HUES48 (cell line): ENCODE results near the gene BNIPL.

ENCODE experiments used
- H3K27ac ChIP-seq: one replicate; pipeline ENCODE4 v1.7.0; 2013; ENCODE audit warnings: low read depth, low read length, inconsistent platforms
- H3K27me3 ChIP-seq: 2 replicates; pipeline ENCODE4 v1.6.1; 2013; ENCODE audit warnings: mild to moderate bottlenecking, low read length; ENCODE audit not compliant: control insufficient read depth, insufficient read depth
- H3K36me3 ChIP-seq: 2 replicates; pipeline ENCODE4 v1.6.1; 2013; ENCODE audit warnings: low read length; ENCODE audit not compliant: control insufficient read depth, insufficient read depth
- H3K4me1 ChIP-seq: 2 replicates; pipeline ENCODE4 v1.6.1; 2013; ENCODE audit warnings: mild to moderate bottlenecking, low read length; ENCODE audit not compliant: control insufficient read depth, insufficient read depth
- H3K4me3 ChIP-seq: 2 replicates; pipeline ENCODE4 v1.5.1; 2013; ENCODE audit warnings: mild to moderate bottlenecking, low read depth, low read length
- H3K9ac ChIP-seq: 2 replicates; pipeline ENCODE4 v1.6.1; 2013; ENCODE audit warnings: mild to moderate bottlenecking, low read depth, low read length, moderate library complexity
- H3K9me3 ChIP-seq: 2 replicates; pipeline ENCODE4 v1.6.1; 2013; ENCODE audit warnings: low read length; ENCODE audit not compliant: control insufficient read depth, insufficient read depth

The BNIPL gene

DNA sequence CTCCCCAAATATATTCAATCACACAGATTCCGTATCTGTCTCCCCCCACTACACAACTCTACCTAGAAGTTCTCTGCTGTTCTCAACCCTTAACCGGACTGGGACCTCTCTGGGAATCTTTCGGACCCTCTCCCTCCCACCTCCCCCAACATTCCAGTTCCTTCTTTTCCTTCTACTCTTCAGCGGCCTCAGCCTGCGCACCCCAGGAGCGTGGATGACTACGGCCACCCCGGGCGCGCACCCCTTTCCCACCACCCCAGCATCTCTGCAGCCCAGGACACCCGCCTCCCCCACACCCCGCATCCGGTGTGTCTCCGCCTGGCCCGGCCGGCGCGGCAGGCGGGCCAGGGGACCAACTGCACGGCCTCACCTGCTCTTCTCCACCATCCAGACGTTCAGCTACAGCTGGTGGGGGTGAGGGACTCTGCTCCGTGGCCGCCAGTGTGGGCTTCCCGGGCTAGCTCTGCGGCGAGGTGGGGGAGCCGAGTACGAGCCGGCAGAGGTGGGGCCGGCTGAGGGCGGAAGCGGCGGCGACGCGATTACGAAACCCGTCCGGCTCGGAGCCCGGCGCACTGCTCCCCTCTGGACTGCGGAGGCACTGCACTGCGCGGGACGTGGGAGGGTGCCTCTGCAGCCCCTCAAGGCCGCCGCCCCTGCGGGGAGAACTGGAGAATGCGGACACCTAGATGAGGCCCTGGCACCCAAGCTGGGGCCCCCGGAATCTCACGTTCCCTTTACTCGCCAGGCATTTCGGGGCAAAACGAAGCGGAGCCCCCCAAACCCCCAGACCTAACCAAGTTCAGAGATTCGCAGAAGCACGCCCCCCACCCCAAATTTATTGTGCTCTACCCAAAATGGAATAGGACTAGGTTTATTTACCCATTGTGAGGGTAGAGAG, 23.0 kb downstream of the BNIPL start, which contains the start of gene CDC42SE1:
Gene CDC42SE1 (minus strand): TSS at position 514 of the 898 bp plus-strand sequence. CDS start 3,892 bp downstream, outside the sequence.
- peak within 1 kb of the TSS; percentile 93 for H3K4me3 ChIP-seq
- peaks cover 30% of the 10 kb centered on the region for H3K36me3 ChIP-seq
- no peaks in the 10 kb centered on the region for H3K9me3 ChIP-seq
- peak within 1 kb of the TSS; percentile 92 for H3K27ac ChIP-seq
- H3K27me3 ChIP-seq, result no peaks in the 10 kb centered on the region
- peaks cover 28% of the 10 kb centered on the region for H3K4me1 ChIP-seq
- H3K9ac ChIP-seq, result peak within 1 kb of the TSS; percentile 84

DNA sequence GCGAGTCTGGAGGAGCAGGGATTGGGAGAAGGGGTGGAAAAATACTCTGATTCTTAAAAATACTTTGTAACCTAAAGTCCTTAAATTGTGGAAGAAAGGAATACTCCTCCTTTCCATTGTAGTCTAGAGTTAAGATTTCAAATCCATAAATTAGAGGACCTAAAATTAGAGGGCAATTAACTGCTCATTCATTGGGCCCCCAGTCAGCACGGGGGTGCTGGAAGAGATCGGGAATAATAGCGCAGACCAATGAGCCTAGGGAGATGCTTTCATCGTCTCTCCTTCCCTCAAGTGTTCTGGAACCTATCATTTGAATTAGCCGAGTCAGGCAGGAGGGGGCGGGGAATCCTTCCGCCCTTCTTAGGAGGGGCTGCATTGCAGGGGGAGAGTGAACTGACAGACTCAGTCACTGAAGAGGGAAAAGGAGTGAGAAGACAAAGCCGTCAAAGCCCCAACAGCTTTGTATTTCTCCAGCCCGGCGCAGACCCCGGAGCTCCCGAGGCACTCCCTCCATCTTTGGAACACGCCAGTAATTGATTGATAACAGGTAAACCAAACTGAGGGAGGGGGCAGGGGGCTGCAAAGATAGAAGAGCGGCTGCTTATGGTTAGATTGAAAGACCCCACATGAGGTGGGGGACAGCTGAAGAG, 23.7 kb downstream of the BNIPL start, which contains the start of gene MLLT11:
Gene MLLT11 (plus strand): TSS at position 391 of the 650 bp plus-strand sequence. CDS start 6,828 bp downstream, outside the sequence.
- Histone ChIP-seq H3K4me1 (peaks cover 31% of the 10 kb centered on the region), H3K9ac (peak within 1 kb of the TSS; percentile 84), H3K27ac (peak within 1 kb of the TSS; percentile 92), H3K27me3 (no peaks in the 10 kb centered on the region), H3K4me3 (peak within 1 kb of the TSS; percentile 93), H3K36me3 (peaks cover 22% of the 10 kb centered on the region), H3K9me3 (no peaks in the 10 kb centered on the region)

DNA sequence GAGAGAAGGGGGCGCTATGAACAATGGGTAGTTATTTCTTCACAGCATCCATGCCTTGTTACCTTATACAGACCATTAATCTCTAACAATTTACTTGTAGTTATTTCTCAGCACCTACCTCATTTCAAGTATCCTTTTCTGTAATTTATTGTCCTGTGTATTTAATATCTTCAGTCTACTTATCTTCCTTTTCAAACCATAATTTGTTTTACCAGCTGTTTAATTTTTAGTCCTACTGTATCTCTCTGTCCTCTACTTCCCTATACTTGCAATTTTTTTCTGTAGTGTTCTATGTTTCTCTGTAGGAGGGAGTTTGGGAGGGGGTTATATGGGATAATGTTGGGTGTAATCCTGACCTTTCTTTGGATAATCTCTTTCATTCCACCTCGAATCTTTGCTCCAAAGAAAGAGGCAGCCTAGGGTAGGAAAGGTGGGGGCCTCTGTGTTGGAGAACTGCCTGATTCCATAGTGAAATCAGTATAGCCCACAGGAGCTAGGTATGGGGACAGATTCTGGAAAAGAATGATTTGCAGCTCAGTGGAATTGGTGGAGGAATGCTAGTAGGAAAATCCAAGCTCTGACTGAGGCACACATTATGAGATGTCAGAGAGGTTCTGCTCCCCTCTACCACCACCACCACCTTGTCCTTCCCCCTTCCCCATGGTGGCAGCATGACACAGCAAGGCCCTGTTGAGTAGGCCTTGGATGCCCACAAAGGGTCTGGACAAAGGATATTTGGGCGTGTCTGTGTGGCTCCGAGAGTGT, 24.5 kb downstream of the BNIPL start:
- H3K36me3 ChIP-seq, result peaks cover 17% of the 10 kb centered on the region
- H3K9ac ChIP-seq, result peak overlapping the region; percentile 84
- H3K4me1 ChIP-seq, result peaks cover 31% of the 10 kb centered on the region
- no peaks in the 10 kb centered on the region for H3K27me3 ChIP-seq
- H3K27ac ChIP-seq, result peak overlapping the region; percentile 92
- H3K4me3 ChIP-seq, result peak overlapping the region; percentile 93
- no peaks in the 10 kb centered on the region for H3K9me3 ChIP-seq

DNA sequence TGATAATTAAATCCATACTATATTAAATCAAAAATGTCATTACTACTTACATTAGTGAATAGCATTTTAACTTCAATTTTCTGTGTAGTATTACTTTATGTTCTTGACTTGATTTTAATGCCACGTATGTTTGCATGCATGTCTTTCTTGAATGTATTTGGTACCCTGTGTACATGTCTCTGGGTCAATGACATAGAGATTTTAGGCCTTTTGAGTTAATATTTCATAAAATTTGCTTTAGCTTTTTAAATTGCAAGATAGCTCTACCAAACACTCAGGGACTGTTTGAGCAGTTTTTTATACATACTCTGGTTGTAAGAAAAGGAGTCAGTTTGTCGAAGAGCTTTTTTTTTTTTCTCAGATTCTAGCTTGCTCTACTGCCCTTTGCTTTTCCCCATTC, 25.3 kb downstream of the BNIPL start:
- H3K9ac ChIP-seq, result peak overlapping the region; percentile 84; the same call in 1 of the 2 replicates
- H3K4me1 ChIP-seq, result peaks cover 28% of the 10 kb centered on the region
- H3K27ac ChIP-seq, result peak overlapping the region; percentile 92
- no peaks in the 10 kb centered on the region for H3K27me3 ChIP-seq
- H3K36me3 ChIP-seq, result peaks cover 13% of the 10 kb centered on the region
- H3K4me3 ChIP-seq, result peak overlapping the region; percentile 93
- H3K9me3 ChIP-seq, result no peaks in the 10 kb centered on the region

DNA sequence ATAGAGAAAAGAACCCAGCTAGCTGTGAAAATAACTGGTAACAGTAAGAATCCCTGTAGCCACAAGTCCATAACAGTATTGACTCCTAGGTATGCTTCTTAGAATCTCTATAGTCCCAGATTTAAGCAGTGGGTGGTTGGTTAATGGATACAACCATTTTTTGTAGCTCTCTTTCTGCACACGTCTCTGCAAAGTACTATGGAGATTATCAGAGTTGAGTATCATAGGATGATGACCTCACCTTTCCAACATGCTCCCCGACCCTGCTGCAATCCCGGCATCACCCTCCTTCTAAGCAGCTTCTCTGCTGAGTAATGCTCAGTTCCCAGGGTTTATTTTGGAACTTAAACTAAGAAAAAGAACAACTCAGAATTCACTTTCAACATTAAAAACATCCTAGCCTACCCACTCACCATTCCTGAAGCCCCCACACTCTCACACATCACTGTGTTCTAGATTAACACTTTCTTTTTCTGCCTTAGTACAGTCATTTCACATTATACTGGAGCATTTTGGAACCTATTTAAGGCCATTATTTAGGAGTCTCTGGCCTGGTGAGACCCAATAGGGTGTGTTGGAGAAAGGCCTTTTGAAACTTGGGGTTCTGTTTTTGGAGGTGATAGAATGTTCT, 26.5 kb downstream of the BNIPL start:
- Histone ChIP-seq H3K9ac (no peak overlapping the region), H3K9me3 (no peaks in the 10 kb centered on the region), H3K4me3 (no peak overlapping the region), H3K36me3 (peaks cover 21% of the 10 kb centered on the region), H3K4me1 (peaks cover 24% of the 10 kb centered on the region), H3K27ac (peak overlapping the region; percentile 44), H3K27me3 (no peaks in the 10 kb centered on the region)

DNA sequence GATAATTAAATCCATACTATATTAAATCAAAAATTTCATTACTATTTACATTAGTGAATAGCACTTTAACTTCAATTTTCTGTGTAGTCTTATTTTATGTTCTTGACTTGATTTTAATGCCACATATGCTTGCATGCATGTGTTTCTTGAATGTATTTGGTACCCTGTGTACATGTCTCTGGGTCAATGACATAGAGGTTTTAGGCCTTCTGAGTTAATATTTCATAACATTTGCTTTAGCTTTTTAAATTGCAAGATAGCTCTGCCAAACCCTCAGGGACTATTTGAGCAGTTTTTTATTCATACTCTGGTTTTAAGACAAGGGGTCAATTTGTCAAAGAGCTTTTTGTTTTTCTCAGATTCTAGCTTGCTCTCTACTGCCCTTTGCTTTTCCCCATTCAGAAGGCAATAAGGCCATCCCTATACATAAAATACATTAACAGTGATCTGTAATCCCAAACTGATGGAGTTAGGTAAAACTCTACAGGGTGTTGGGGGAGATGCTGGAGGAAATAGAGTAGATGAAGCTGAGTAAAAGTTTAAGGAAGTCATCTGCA, 28.8 kb downstream of the BNIPL start:
- H3K9me3 ChIP-seq, result no peaks in the 10 kb centered on the region
- H3K4me1 ChIP-seq, result peaks cover 18% of the 10 kb centered on the region; the same call in 1 of the 2 replicates
- H3K27ac ChIP-seq, result no peak overlapping the region
- H3K36me3 ChIP-seq, result peaks cover 27% of the 10 kb centered on the region
- H3K27me3 ChIP-seq, result no peaks in the 10 kb centered on the region
- H3K9ac ChIP-seq, result no peak overlapping the region
- no peak overlapping the region for H3K4me3 ChIP-seq

DNA sequence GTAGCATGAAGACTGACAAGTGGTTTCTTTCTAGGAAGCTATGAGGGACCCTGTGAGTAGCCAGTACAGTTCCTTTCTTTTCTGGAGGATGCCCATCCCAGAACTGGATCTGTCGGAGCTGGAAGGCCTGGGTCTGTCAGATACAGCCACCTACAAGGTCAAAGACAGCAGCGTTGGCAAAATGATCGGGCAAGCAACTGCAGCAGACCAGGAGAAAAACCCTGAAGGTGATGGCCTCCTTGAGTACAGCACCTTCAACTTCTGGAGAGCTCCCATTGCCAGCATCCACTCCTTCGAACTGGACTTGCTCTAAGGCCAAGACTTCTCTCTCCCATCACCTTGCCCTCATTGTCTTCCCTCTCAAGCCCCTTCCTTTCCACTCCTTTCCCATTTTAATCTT, 30.8 kb downstream of the BNIPL start:
- Histone ChIP-seq H3K36me3 (peaks cover 27% of the 10 kb centered on the region), H3K4me1 (peaks cover 9% of the 10 kb centered on the region; the same call in 1 of the 2 replicates), H3K9ac (no peak overlapping the region), H3K4me3 (no peak overlapping the region), H3K9me3 (no peaks in the 10 kb centered on the region), H3K27ac (no peak overlapping the region), H3K27me3 (no peaks in the 10 kb centered on the region)

DNA sequence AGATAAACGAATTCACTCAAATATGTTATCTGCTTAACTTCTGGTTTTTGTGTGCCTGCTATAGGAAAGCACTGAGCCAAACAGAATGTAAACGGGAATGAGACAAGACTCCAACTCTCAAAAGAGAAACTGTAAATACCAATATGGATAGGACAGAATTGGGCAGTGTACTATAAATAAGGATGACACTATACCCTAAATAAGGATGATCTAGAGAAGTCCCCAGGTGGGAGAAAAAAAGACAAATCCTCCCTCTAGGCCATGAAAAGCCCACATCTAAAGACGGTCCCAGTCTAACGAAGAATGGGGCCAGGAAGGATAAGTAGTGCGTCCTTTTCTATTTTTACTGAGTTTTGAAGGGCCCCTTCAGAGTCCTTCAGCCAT, 32.7 kb downstream of the BNIPL start:
- Histone ChIP-seq H3K4me3 (no peak overlapping the region), H3K36me3 (peaks cover 23% of the 10 kb centered on the region), H3K4me1 (peaks cover 4% of the 10 kb centered on the region; the same call in 1 of the 2 replicates), H3K27me3 (no peaks in the 10 kb centered on the region), H3K9me3 (no peaks in the 10 kb centered on the region), H3K9ac (no peak overlapping the region), H3K27ac (peak overlapping the region; percentile 46)

DNA sequence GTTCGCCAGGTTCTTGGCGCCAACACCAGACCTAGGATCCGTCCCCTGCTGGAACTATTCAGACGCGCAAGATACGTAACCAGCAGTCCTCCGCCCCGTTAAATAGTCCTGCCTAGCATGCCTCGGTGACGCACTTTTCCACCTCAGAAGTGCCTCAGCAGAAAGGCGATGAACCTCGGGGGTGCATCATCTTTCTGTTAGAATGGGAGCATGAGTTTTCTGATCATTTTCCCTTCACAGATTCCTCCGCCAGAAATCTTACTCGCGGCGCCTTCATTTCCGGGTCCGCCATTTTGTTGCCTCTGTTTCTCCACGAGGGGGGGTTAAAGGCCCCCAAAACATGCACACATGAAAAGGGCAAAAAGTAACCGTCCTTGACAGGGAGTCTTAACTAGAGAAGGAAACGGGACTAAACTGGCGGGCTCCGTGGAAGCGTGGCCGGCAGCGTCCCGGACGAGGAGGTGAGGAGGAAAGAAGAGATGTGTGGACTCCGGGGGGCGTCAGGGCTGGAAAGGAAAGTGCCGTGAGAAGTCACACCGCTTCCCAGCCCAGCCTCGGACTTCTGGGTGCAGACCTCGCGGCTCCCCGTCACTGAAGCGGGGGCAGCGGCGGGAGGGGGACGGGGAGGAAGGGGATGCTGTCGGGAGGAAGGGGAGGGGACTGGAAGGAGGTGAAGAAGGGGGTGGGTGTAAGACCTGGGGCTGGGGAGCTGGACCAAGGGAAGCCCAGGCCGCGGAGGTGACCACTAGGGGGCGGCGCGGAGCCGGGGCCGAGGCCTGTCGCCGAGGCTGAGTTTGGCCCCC, 34.3 kb downstream of the BNIPL start, which contains the start of gene GABPB2:
Gene GABPB2 (plus strand): TSS at position 288 of the 803 bp plus-strand sequence. CDS start 17,429 bp downstream, outside the sequence.
- Histone ChIP-seq H3K9ac (peak within 1 kb of the TSS; percentile 97), H3K36me3 (peaks cover 23% of the 10 kb centered on the region), H3K27me3 (no peaks in the 10 kb centered on the region)

More for the DNA sequence above, 34.3 kb downstream of the BNIPL start, which contains the start of gene GABPB2:
- Histone ChIP-seq H3K4me1 (no peaks in the 10 kb centered on the region), H3K9me3 (no peaks in the 10 kb centered on the region), H3K27ac (peak within 1 kb of the TSS; percentile 100), H3K4me3 (peak within 1 kb of the TSS; percentile 83)
